HEK293 (cell line): ENCODE results near the gene EMP1.

Source experiments
- CTCF ChIA-PET: fragments of 350-600 bp; formaldehyde crosslinking; extraction: SDS; loops from one replicate; lab custom pipeline; 2021; ENCODE audit warnings: antibody characterized with exemption; lab: Yijun Ruan, JAX
- POLR2A ChIA-PET: fragments of 300-600 bp; formaldehyde crosslinking; extraction: SDS; loops from one replicate; lab custom pipeline; 2020; ENCODE audit warnings: antibody characterized with exemption, inconsistent platforms; lab: Yijun Ruan, JAX
- H3K27ac ChIP-seq: fragments of 200-500 bp; sonication (Bioruptor generic); 2 replicates; pipeline ENCODE4 v1.5.1; 2014; ENCODE audit warnings: low read depth, low read length, control low read depth, inconsistent platforms; ENCODE audit errors: extremely low read depth
- H3K36me3 ChIP-seq, 2 experiments: fragments of 200-500 bp in 1 of 2; sonication (Bioruptor generic) in 1 of 2; 1 replicate in 1 of 2; 2 replicates in 1 of 2; pipeline ENCODE4 v1.5.1; 2014 to 2017; ENCODE audit warnings: inconsistent platforms in 2 of 2, low read length in 2 of 2; ENCODE audit not compliant: control insufficient read depth in 2 of 2, insufficient read depth in 1 of 2
- H3K4me1 ChIP-seq: fragments of 200-500 bp; sonication (Bioruptor generic); 2 replicates; pipeline ENCODE4 v1.5.1; 2014; ENCODE audit warnings: mild to moderate bottlenecking, low read length, inconsistent platforms; ENCODE audit not compliant: control insufficient read depth, insufficient read depth
- H3K4me3 ChIP-seq: 2 replicates; pipeline ENCODE4 v1.5.1; 2011; ENCODE audit warnings: low read depth, mild to moderate bottlenecking, control low read depth, low read length, moderate library complexity
- H3K9me3 ChIP-seq: fragments of 200-500 bp; sonication (Bioruptor generic); 2 replicates; pipeline ENCODE4 v1.5.1; 2014; ENCODE audit warnings: low read depth, low read length, inconsistent platforms; ENCODE audit not compliant: control insufficient read depth, insufficient read depth
- ATF2 ChIP-seq: fragments of 450-650 bp; formaldehyde crosslinking; IDR thresholded peaks from 2 replicates; pipeline ENCODE4 v1.5.1; 2016; ENCODE audit warnings: missing biosample characterization, missing genetic modification characterization, low read depth
- GLI4 ChIP-seq: fragments of 450-650 bp; formaldehyde crosslinking; IDR thresholded peaks from 2 replicates; pipeline ENCODE4 v1.5.1; 2016; ENCODE audit warnings: missing biosample characterization, missing genetic modification characterization
- MZF1 ChIP-seq: fragments of 450-650 bp; formaldehyde crosslinking; IDR thresholded peaks from 2 replicates; pipeline ENCODE4 v1.5.1; 2017; ENCODE audit warnings: missing biosample characterization, missing genetic modification characterization, borderline replicate concordance
- OVOL3 ChIP-seq: fragments of 450-650 bp; formaldehyde crosslinking; IDR thresholded peaks from 2 replicates; pipeline ENCODE4 v1.5.1; 2016; ENCODE audit warnings: missing biosample characterization, missing genetic modification characterization
- PBX3 ChIP-seq: sonication (generic); formaldehyde crosslinking; IDR thresholded peaks from 2 replicates; pipeline ENCODE4 v1.8.1; 2022; ENCODE audit warnings: mild to moderate bottlenecking, moderate library complexity, missing genetic modification reagents
- REPIN1 ChIP-seq: fragments of 450-650 bp; formaldehyde crosslinking; IDR thresholded peaks from 2 replicates; pipeline ENCODE4 v1.5.1; 2017; ENCODE audit warnings: missing biosample characterization, missing genetic modification characterization, low read depth
- SP2 ChIP-seq: fragments of 450-650 bp; formaldehyde crosslinking; IDR thresholded peaks from 2 replicates; pipeline ENCODE4 v1.5.1; 2016; ENCODE audit warnings: missing biosample characterization, missing genetic modification characterization
- TRIM28 ChIP-seq: IDR thresholded peaks from 2 replicates; pipeline ENCODE4 v1.6.1; 2011; ENCODE audit warnings: low read length, control low read depth, borderline replicate concordance
- ZBTB20 ChIP-seq: fragments of 450-650 bp; formaldehyde crosslinking; IDR thresholded peaks from 2 replicates; pipeline ENCODE4 v1.5.1; 2016; ENCODE audit warnings: missing biosample characterization, missing genetic modification characterization
- ZFP69B ChIP-seq: fragments of 450-650 bp; formaldehyde crosslinking; IDR thresholded peaks from 2 replicates; pipeline ENCODE4 v1.5.1; 2016; ENCODE audit warnings: missing biosample characterization, missing genetic modification characterization
- ZNF133 ChIP-seq: fragments of 450-650 bp; formaldehyde crosslinking; IDR thresholded peaks from 2 replicates; pipeline ENCODE4 v1.5.1; 2016; ENCODE audit warnings: missing biosample characterization, missing genetic modification characterization
- ZNF169 ChIP-seq: fragments of 450-650 bp; formaldehyde crosslinking; IDR thresholded peaks from 2 replicates; pipeline ENCODE4 v1.5.1; 2016; ENCODE audit warnings: missing biosample characterization, missing genetic modification characterization
- ZNF18 ChIP-seq: fragments of 450-650 bp; formaldehyde crosslinking; IDR thresholded peaks from 2 replicates; pipeline ENCODE4 v1.5.1; 2016; ENCODE audit warnings: missing biosample characterization, missing genetic modification characterization
- ZNF19 ChIP-seq: fragments of 450-650 bp; formaldehyde crosslinking; IDR thresholded peaks from 2 replicates; pipeline ENCODE4; 2016; ENCODE audit warnings: missing biosample characterization, missing genetic modification characterization, low read depth
- ZNF221 ChIP-seq: fragments of 450-650 bp; formaldehyde crosslinking; IDR thresholded peaks from 2 replicates; pipeline ENCODE4 v1.5.1; 2017; ENCODE audit warnings: missing biosample characterization, missing genetic modification characterization, borderline replicate concordance
- ZNF280C ChIP-seq: fragments of 450-650 bp; formaldehyde crosslinking; IDR thresholded peaks from 2 replicates; pipeline ENCODE4 v1.5.1; 2016; ENCODE audit warnings: missing biosample characterization, missing genetic modification characterization
- ZNF292 ChIP-seq: fragments of 450-650 bp; formaldehyde crosslinking; IDR thresholded peaks from 2 replicates; pipeline ENCODE4 v1.5.1; 2016; ENCODE audit warnings: low read depth, missing biosample characterization, missing genetic modification characterization, borderline replicate concordance
- ZNF335 ChIP-seq: fragments of 450-650 bp; formaldehyde crosslinking; conservative IDR thresholded peaks from 2 replicates; pipeline ENCODE4 v1.5.1; 2016; ENCODE audit warnings: missing biosample characterization, missing genetic modification characterization
- ZNF544 ChIP-seq: fragments of 450-650 bp; formaldehyde crosslinking; IDR thresholded peaks from 2 replicates; pipeline ENCODE4 v1.5.0; 2017; ENCODE audit warnings: missing biosample characterization, missing genetic modification characterization
- ZNF548 ChIP-seq: fragments of 450-650 bp; formaldehyde crosslinking; IDR thresholded peaks from 2 replicates; pipeline ENCODE4 v1.5.1; 2016; ENCODE audit warnings: missing biosample characterization, missing genetic modification characterization
- ZNF558 ChIP-seq: fragments of 450-650 bp; formaldehyde crosslinking; IDR thresholded peaks from 2 replicates; pipeline ENCODE4 v1.5.1; 2016; ENCODE audit warnings: missing biosample characterization, missing genetic modification characterization
- ZNF585B ChIP-seq: fragments of 450-650 bp; formaldehyde crosslinking; IDR thresholded peaks from 2 replicates; pipeline ENCODE4 v1.5.1; 2016; ENCODE audit warnings: missing biosample characterization, missing genetic modification characterization
- ZNF837 ChIP-seq: fragments of 450-650 bp; formaldehyde crosslinking; IDR thresholded peaks from 2 replicates; pipeline ENCODE4 v1.5.1; 2016; ENCODE audit warnings: missing biosample characterization, missing genetic modification characterization
- ZNF843 ChIP-seq: fragments of 450-650 bp; formaldehyde crosslinking; IDR thresholded peaks from 2 replicates; pipeline ENCODE4 v1.5.1; 2016; ENCODE audit warnings: missing biosample characterization, missing genetic modification characterization
- ZSCAN16 ChIP-seq: fragments of 450-650 bp; formaldehyde crosslinking; IDR thresholded peaks from 2 replicates; pipeline ENCODE4 v1.5.1; 2016; ENCODE audit warnings: missing biosample characterization, missing genetic modification characterization

Gene EMP1

GRCh38 chr12:13163868-13164635 is 32.5 kb upstream of the EMP1 start:
- no peak overlapping the region for H3K27ac ChIP-seq
- ChIA-PET POLR2A (interaction anchor here (1.2 kb wide), 1 partner anchor 26 kb away, joined by 3 read pairs; no protein-coding TSS in a partner anchor), CTCF (interaction anchor here (0.8 kb wide), 2 partner anchors 15 to 48 kb away, joined by 4 to 6 read pairs; no protein-coding TSS in a partner anchor)
- H3K4me3 ChIP-seq, result no peak overlapping the region
- H3K36me3 ChIP-seq, result no peaks in the 10 kb centered on the region
- TF ChIP-seq ZNF292 (no peak), GLI4 (tag by site-specific recombination) (no peak), ZNF18 (tag by site-specific recombination) (no peak), REPIN1 (tag by site-specific recombination) (no peak), ZNF843 (tag by site-specific recombination) (no peak), ZNF221 (tag by site-specific recombination) (no peak), PBX3 (CRISPR knock-in tag) (no peak), TRIM28 (no peak), ZNF19 (tag by site-specific recombination) (no peak), ZNF548 (tag by site-specific recombination) (no peak), ZNF280C (no peak), ATF2 (no peak), ZNF837 (no peak), ZFP69B (tag by site-specific recombination) (no peak), ZNF558 (no peak), ZNF133 (no peak), OVOL3 (no peak), ZNF544 (tag by site-specific recombination) (no peak), ZNF585B (tag by site-specific recombination) (no peak)
- H3K4me1 ChIP-seq, result no peaks in the 10 kb centered on the region
- H3K9me3 ChIP-seq, result no peaks in the 10 kb centered on the region

GRCh38 chr12:13164921-13165616 is 31.5 kb upstream of the EMP1 start:
- CTCF ChIA-PET, result no interaction called here
- no peak overlapping the region for H3K4me3 ChIP-seq
- TF ChIP-seq OVOL3 (no peak), ZBTB20 (tag by site-specific recombination) (no peak), SP2 (tag by site-specific recombination) (no peak), ZSCAN16 (tag by site-specific recombination) (no peak), ZNF335 (tag by site-specific recombination) (peak; percentile 25; the same call in 1 of the 2 replicates), MZF1 (tag by site-specific recombination) (no peak), ZNF169 (tag by site-specific recombination) (no peak)
- TF ChIP-seq, all 188 proteins: peak for 1
- no peak overlapping the region for H3K27ac ChIP-seq
- H3K4me1 ChIP-seq, result no peaks in the 10 kb centered on the region
- POLR2A ChIA-PET, result interaction anchor here (0.9 to 1.2 kb wide), 2 partner anchors 25 to 274 kb away, joined by 3 read pairs; partner anchors contain the start of gene GPRC5A
- H3K9me3 ChIP-seq, result no peaks in the 10 kb centered on the region
- H3K36me3 ChIP-seq, result no peaks in the 10 kb centered on the region
